Measurements from ENCODE around the gene LIPM. TPM values are rescaled to one million over a fixed set of nuclear protein-coding genes. Genes with fewer than 3 reads are reported as not detected.

Gene LIPM
- total RNA-seq, 1 donor from 2014 or later: not detected

DNA sequence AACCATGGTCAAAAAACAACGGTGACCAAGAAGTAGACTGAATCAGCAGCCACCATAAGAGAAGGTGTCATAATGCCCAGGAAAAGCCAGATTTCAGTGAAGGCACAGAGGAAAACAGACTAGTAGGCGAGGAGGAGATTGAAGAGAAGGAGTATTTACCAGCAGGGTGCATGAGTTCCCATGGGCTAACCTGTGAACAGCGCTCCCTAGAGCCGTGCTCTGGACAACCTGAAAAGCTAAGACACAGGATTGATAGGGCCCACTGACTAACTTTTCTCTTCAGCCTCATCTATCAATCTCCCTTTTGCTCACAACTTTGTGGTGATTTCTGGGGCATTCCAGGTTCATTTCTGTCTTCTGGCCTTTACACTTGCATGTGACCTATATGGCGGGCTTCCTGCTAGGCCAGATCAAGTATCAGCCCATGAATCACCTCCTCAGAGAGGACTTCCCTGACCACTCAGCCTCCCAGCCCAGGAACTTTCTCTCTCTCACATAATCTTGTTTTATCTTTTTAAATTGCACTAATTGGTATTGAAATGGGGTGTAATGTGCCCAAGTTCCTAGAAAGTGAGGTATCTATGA is 36.3 kb downstream of the LIPM start:
- no peaks in the 10 kb centered on the region for H3K9me3 Mint-ChIP-seq
- POLR2A ChIA-PET: no interaction called here

DNA sequence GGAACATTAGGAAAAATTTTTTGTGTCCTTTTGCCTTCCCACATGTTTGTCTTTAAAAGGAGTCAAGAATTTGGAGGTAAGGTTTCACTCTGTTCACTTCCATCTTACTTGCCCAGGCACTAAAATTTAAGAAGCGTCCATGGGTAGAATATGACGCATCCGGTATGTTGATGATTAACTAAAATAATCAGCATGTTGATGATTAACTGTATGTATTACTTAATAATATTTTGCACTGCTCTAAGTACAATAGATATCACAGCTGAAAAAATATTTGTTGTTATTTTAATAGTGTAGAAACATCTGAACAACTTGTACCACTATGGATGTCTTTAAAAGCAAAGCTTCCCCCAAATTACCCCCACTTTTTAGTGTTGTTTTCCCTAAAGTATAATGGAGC is 37.6 kb downstream of the LIPM start:
- intact Hi-C loops (cut with micrococcal nuclease): no loop called here
- DNase-seq (no peak), ATAC-seq (ENCODE audit: low read depth) (no peak)
- no peaks in the 10 kb centered on the region for H3K27me3 Mint-ChIP-seq
- H3K27ac Mint-ChIP-seq: no peak overlapping the region
- H3K4me3 Mint-ChIP-seq: no peak overlapping the region
- TF ChIP-seq, protein P1, sequence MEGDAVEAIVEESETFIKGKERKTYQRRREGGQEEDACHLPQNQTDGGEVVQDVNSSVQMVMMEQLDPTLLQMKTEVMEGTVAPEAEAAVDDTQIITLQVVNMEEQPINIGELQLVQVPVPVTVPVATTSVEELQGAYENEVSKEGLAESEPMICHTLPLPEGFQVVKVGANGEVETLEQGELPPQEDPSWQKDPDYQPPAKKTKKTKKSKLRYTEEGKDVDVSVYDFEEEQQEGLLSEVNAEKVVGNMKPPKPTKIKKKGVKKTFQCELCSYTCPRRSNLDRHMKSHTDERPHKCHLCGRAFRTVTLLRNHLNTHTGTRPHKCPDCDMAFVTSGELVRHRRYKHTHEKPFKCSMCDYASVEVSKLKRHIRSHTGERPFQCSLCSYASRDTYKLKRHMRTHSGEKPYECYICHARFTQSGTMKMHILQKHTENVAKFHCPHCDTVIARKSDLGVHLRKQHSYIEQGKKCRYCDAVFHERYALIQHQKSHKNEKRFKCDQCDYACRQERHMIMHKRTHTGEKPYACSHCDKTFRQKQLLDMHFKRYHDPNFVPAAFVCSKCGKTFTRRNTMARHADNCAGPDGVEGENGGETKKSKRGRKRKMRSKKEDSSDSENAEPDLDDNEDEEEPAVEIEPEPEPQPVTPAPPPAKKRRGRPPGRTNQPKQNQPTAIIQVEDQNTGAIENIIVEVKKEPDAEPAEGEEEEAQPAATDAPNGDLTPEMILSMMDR (IDR thresholded peaks at IDR 0.05): no peak
- ChIA-PET POLR2A (interaction anchor here (0.9 kb wide), 1 partner anchor 40 kb away, joined by 3 read pairs; the partner anchor contains the start of gene STAMBPL1), CTCF (interaction anchor here (0.9 to 12.7 kb wide), 3 partner anchors 92 to 375 kb away, joined by 3 to 449 read pairs (median 5); no protein-coding TSS in a partner anchor)
- H3K4me1 Mint-ChIP-seq: no peaks in the 10 kb centered on the region
- no peaks in the 10 kb centered on the region for H3K9me3 Mint-ChIP-seq
- H3K36me3 Mint-ChIP-seq (ENCODE audit: low read depth): no peaks in the 10 kb centered on the region

More for the DNA sequence above, 36.3 kb downstream of the LIPM start:
- ATAC-seq (ENCODE audit: low read depth): no peak
- Mint-ChIP-seq H3K27me3 (no peaks in the 10 kb centered on the region), H3K4me3 (no peak overlapping the region), H3K4me1 (peaks cover under 1% of the 10 kb centered on the region), H3K36me3 (ENCODE audit: low read depth) (no peaks in the 10 kb centered on the region), H3K27ac (no peak overlapping the region)
- no peak for DNase-seq
- CTCF ChIA-PET: interaction anchor here (1.5 to 12.7 kb wide), 2 partner anchors 93 to 376 kb away, joined by 5 to 449 read pairs; no protein-coding TSS in a partner anchor
- intact Hi-C loops (cut with micrococcal nuclease): no loop called here
- TF ChIP-seq, protein P1 (IDR thresholded peaks at IDR 0.05): no peak

DNA sequence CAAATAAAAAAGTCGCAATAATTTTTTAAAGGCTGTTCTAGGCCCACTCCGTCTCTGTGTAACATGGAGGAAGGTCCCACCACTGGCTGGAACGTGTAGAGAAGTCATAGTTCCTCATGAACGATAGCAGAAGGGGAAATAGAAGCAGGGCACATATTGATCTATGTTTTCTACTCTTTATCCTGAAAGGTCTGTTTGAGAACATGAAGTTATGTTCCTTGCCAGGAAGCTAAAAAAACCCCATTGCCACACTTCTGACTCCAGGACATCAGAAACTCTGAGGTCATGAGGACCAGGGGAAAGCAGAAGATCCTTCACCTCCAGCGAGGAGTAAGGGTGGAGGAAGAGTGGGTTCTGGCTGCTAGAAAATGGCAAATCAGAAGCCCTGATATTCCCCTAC is 38.4 kb downstream of the LIPM start:
- DNase-seq (no peak), ATAC-seq (ENCODE audit: low read depth) (no peak)
- ChIA-PET POLR2A (no interaction called here), CTCF (interaction anchor here (0.9 to 12.7 kb wide), 2 partner anchors 91 to 189 kb away, joined by 3 to 449 read pairs; no protein-coding TSS in a partner anchor)
- intact Hi-C loops (cut with micrococcal nuclease): no loop called here
- TF ChIP-seq, protein P1 (IDR thresholded peaks at IDR 0.05): no peak
- Mint-ChIP-seq H3K27me3 (no peaks in the 10 kb centered on the region), H3K9me3 (no peaks in the 10 kb centered on the region), H3K36me3 (ENCODE audit: low read depth) (no peaks in the 10 kb centered on the region), H3K4me3 (no peak overlapping the region), H3K27ac (no peak overlapping the region), H3K4me1 (no peaks in the 10 kb centered on the region)

DNA sequence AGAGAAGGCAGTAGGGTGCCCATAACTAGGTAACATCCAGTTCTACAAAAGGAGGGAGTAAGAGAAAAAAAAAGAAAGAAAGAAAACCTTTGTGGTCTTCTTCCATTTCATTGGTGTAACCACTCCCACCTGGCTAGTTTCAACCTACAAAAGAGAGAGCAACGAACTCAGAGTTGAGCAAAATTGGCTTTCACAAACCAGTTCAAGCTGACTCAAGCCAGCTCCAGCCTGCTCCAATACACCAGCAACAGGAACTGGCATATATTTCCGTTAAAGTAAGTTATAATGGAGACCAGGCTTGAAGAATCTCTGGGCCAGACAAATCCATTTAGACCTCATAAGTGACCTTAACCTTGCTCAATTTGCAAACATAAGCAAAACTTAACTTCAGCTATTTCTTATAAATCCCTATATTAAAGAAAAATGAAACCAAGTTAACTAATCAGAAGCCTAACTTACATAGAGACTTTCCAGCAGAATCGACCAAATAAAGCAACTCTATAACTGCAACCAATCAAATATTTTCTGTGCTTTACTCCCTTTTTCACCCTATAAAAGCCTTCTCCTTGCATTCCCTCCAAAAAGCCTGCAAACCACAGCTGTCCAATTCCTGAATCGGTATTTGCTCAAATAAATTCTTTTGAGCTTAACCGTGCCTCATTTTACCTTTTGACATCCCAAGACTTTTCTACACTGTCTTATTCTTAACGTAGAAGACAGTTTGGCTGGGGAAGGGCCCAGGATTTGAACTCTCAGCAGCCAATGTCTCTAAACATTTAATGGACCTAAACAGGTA is 39.0 kb downstream of the LIPM start:
- Mint-ChIP-seq H3K9me3 (no peaks in the 10 kb centered on the region), H3K4me1 (no peaks in the 10 kb centered on the region), H3K4me3 (no peak overlapping the region), H3K36me3 (ENCODE audit: low read depth) (no peaks in the 10 kb centered on the region), H3K27ac (no peak overlapping the region), H3K27me3 (no peaks in the 10 kb centered on the region)
- POLR2A ChIA-PET: interaction anchor here (0.6 kb wide), 1 partner anchor 1876 kb away, joined by 7 read pairs; no protein-coding TSS in a partner anchor
- intact Hi-C loops (cut with micrococcal nuclease): no loop called here
- no peak for ATAC-seq (ENCODE audit: low read depth)
- CTCF ChIA-PET: no interaction called here
- TF ChIP-seq, protein P1 (IDR thresholded peaks at IDR 0.05): no peak
- DNase-seq: no peak

DNA sequence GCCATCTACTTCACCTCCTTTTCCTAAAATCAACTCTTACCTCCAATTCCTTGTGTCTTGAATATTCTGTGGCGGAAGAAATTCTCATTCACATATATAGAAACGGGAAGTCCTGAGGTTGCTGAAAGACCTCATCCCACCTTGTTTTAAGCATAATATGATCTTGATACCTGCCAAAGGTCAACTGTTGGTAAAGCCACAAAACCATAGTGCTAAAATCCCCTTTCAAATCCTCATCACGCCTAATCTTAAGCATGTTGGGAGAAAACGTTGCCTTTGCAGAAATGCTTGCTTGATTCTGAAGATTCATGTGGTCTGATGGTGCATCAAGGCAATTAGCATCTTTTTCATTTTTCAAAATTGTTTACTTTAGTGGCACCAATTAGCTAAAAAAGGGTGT is 40.6 kb downstream of the LIPM start:
- Mint-ChIP-seq H3K27me3 (no peaks in the 10 kb centered on the region), H3K27ac (no peak overlapping the region), H3K4me3 (no peak overlapping the region), H3K36me3 (ENCODE audit: low read depth) (no peaks in the 10 kb centered on the region), H3K4me1 (no peaks in the 10 kb centered on the region), H3K9me3 (no peaks in the 10 kb centered on the region)
- DNase-seq (no peak), ATAC-seq (ENCODE audit: low read depth) (no peak)
- TF ChIP-seq, protein P1 (IDR thresholded peaks at IDR 0.05): no peak
- CTCF ChIA-PET: interaction anchor here (2.5 kb wide), 1 partner anchor 90 kb away, joined by 20 read pairs; no protein-coding TSS in a partner anchor
- POLR2A ChIA-PET: interaction anchor here (1.5 kb wide), 1 partner anchor 89 kb away, joined by 4 read pairs; no protein-coding TSS in a partner anchor
- intact Hi-C loops (cut with micrococcal nuclease): no loop called here

All from activated B cell treated with CpG ODN at 0.5 μM for 24 hours (primary cell).